Gastrocnemius medialis (tissue), 4 donors: ENCODE measurements around the gene SYTL1.

Source experiments
- POLR2A ChIP-seq, 2 donors: fragments of 450-650 bp; IDR thresholded peaks; one replicate each; pipeline ENCODE4 v1.6.1; 2017; ENCODE audit warnings: antibody characterized with exemption in 2 of 2, mild to moderate bottlenecking in 2 of 2, moderate library complexity in 2 of 2
- TF ChIP-seq, protein P1 (sequence below), 5 experiments: fragments of 450-650 bp in 3 of 5; fragments of 200-600 bp in 2 of 5; sonication (generic) in 2 of 5; IDR thresholded peaks in 4 of 5; conservative IDR thresholded peaks in 1 of 5; 1 replicate in 4 of 5; 2 replicates in 1 of 5; pipeline ENCODE4 v1.5.1; 2016 to 2019; ENCODE audit warnings: antibody characterized with exemption in 5 of 5, mild to moderate bottlenecking in 3 of 5, moderate library complexity in 3 of 5

DNA sequence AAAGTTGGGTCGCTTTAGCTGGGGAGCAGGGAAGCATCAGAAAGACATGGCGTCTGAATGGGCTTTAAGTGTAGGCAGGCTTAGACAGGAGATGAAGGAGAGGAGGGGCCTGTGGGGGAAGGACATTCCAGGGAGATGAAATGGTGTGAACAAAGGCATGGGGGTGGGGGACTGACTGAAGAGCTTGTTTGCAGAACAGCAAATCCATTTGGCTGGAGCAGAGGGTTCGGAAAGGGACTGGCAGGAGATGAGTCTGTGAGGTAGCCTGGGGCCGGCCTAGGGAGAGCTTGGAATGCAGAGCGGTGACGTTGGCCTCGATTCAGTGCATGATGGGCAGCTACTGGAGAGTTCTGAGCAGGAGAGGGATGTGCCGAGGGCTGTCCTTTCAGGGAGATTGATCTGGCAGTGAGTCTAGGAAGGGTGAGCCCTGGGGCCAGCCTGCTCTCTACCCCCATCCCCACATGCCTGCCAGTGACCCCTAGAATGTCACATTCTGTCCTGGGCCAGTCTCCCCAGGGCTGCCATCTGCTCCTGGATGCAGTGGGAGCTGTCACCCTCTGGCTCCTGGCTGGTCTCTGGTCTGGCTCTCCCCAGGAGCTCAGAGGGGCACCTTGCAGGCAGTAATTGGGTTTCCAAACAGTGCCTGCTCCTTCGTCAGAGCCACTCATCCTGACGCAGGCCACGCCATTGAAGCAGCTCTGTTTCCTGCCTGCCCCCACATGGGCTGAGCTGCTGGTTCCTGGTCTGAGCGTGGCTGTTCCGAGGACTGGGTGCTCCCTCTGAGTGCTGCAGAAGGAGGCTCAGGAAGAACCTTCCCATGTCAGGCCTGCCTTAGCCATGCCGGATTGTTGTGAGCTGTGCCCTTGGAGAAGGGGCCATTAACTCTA lies 42.2 kb upstream of the SYTL1 start:
- TF ChIP-seq, protein P1, sequence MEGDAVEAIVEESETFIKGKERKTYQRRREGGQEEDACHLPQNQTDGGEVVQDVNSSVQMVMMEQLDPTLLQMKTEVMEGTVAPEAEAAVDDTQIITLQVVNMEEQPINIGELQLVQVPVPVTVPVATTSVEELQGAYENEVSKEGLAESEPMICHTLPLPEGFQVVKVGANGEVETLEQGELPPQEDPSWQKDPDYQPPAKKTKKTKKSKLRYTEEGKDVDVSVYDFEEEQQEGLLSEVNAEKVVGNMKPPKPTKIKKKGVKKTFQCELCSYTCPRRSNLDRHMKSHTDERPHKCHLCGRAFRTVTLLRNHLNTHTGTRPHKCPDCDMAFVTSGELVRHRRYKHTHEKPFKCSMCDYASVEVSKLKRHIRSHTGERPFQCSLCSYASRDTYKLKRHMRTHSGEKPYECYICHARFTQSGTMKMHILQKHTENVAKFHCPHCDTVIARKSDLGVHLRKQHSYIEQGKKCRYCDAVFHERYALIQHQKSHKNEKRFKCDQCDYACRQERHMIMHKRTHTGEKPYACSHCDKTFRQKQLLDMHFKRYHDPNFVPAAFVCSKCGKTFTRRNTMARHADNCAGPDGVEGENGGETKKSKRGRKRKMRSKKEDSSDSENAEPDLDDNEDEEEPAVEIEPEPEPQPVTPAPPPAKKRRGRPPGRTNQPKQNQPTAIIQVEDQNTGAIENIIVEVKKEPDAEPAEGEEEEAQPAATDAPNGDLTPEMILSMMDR (IDR thresholded peaks at IDR 0.05 in 4 of 5, conservative IDR thresholded peaks at IDR 0.05 in 1 of 5): no peak
- TF ChIP-seq POLR2A (IDR thresholded peaks at IDR 0.05): no peak
